Transverse colon (tissue), 3 donors: ENCODE measurements around the gene UNC13B.

Experiments used
- POLR2A ChIP-seq: fragments of 450-650 bp; IDR thresholded peaks from one replicate; pipeline ENCODE4 v1.6.1; 2016; ENCODE audit warnings: antibody characterized with exemption, mild to moderate bottlenecking, moderate library complexity
- TF ChIP-seq, protein P1 (sequence below), 5 experiments: fragments of 200-600 bp in 3 of 5; fragments of 450-650 bp in 2 of 5; sonication (generic) in 3 of 5; IDR thresholded peaks; 1 replicate in 2 of 5; 2 replicates in 3 of 5; pipeline ENCODE4 v1.5.1; 2016 to 2017; ENCODE audit warnings: antibody characterized with exemption in 5 of 5, inconsistent platforms in 3 of 5, mild to moderate bottlenecking in 2 of 5, moderate library complexity in 1 of 5

GRCh38 chr9:35338086-35338485 lies 176.3 kb downstream of the UNC13B start:
- TF ChIP-seq, protein P1, sequence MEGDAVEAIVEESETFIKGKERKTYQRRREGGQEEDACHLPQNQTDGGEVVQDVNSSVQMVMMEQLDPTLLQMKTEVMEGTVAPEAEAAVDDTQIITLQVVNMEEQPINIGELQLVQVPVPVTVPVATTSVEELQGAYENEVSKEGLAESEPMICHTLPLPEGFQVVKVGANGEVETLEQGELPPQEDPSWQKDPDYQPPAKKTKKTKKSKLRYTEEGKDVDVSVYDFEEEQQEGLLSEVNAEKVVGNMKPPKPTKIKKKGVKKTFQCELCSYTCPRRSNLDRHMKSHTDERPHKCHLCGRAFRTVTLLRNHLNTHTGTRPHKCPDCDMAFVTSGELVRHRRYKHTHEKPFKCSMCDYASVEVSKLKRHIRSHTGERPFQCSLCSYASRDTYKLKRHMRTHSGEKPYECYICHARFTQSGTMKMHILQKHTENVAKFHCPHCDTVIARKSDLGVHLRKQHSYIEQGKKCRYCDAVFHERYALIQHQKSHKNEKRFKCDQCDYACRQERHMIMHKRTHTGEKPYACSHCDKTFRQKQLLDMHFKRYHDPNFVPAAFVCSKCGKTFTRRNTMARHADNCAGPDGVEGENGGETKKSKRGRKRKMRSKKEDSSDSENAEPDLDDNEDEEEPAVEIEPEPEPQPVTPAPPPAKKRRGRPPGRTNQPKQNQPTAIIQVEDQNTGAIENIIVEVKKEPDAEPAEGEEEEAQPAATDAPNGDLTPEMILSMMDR (IDR thresholded peaks at IDR 0.05), result no peak
- TF ChIP-seq POLR2A, result no peak
